ENCODE results near the gene SENP7. TPM values are rescaled to one million over a fixed set of nuclear protein-coding genes. Genes with fewer than 3 reads are reported as not detected.

Gene SENP7
- total RNA-seq, 1 donor from 2014 or later = 48.0 TPM

DNA sequence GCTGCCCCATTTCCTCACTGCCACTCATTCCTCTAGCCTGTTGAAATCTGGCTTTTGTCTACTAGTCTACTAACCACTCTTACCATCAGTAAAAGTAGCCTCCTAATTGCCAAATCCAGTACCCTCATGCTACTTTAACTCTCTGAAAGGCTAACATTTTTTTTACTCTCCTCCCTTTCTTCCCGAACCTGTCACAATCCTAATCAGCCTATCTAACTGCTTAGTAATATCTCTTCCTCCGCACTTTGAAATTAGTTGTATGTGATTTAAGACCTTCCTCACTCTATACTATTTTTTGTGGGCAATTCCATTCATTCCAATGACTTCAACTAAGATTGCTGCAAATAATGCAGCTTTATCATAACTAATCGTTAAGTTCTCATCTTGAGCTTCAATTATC, 3.7 kb downstream of the SENP7 start:
- no peak overlapping the region for H2AFZ ChIP-seq (replicated peaks)
- Mint-ChIP-seq H3K27me3 (ENCODE audit: insufficient read depth, low read depth) (peaks cover 9% of the 10 kb centered on the region), H3K4me1 (peaks cover 7% of the 10 kb centered on the region), H3K36me3 (peaks cover 15% of the 10 kb centered on the region), H3K9me3 (no peaks in the 10 kb centered on the region), H3K27ac (no peak overlapping the region), H3K4me3 (no peak overlapping the region)
- no peak overlapping the region for H3K27ac ChIP-seq
- no peaks in the 10 kb centered on the region for H4K20me1 ChIP-seq (ENCODE audit: low read depth)
- H3K79me2 ChIP-seq (ENCODE audit: low read depth) = peaks cover 33% of the 10 kb centered on the region
- H3K9me3 ChIP-seq (ENCODE audit: low read depth) = no peaks in the 10 kb centered on the region
- H3K4me3 ChIP-seq = no peak overlapping the region
- H3K27me3 ChIP-seq = no peaks in the 10 kb centered on the region
- no peak overlapping the region for H3K4me2 ChIP-seq
- no peaks in the 10 kb centered on the region for H3K36me3 ChIP-seq
- no peak overlapping the region for H3K9ac ChIP-seq
- peaks cover 24% of the 10 kb centered on the region for H3F3A ChIP-seq (ENCODE audit: low read depth)
- peaks cover 11% of the 10 kb centered on the region for H3K4me1 ChIP-seq
- no peak for TF ChIP-seq CTCF (IDR thresholded peaks at IDR 0.05)
- TF ChIP-seq EZH2 (IDR thresholded peaks at IDR 0.05) = no peak
- TF ChIP-seq EZH2phosphoT487 (IDR thresholded peaks at IDR 0.05) = no peak
- DNase-seq (ENCODE audit: low spot score) = no peak

DNA sequence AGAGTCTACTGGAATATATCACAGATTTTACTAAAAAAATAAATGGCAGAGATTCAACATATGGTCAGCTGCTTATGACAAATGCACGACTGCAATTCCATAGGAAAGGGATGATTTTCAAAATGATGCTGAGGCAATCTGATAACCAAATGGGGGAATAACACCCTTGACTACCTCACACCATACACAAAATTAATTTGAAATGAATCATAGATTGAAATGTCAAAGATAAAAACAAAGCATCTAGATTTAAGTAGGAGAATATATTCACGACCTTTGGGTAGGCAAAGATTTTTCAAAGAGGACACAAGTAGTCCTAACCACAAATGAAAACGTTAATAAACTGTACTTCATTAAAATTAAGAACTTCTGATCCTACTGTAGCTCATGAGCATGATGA, 11.2 kb downstream of the SENP7 start:
- no peak overlapping the region for H3K9ac ChIP-seq
- no peaks in the 10 kb centered on the region for H3F3A ChIP-seq (ENCODE audit: low read depth)
- no peak overlapping the region for H2AFZ ChIP-seq (replicated peaks)
- no peaks in the 10 kb centered on the region for H3K9me3 ChIP-seq (ENCODE audit: low read depth)
- Mint-ChIP-seq H3K4me3 (no peak overlapping the region), H3K36me3 (peaks cover 22% of the 10 kb centered on the region), H3K27ac (no peak overlapping the region), H3K9me3 (no peaks in the 10 kb centered on the region), H3K4me1 (no peaks in the 10 kb centered on the region), H3K27me3 (ENCODE audit: insufficient read depth, low read depth) (no peaks in the 10 kb centered on the region)
- no peak overlapping the region for H3K4me3 ChIP-seq
- H3K4me1 ChIP-seq = no peaks in the 10 kb centered on the region
- no peaks in the 10 kb centered on the region for H4K20me1 ChIP-seq (ENCODE audit: low read depth)
- no peak for TF ChIP-seq EZH2phosphoT487 (IDR thresholded peaks at IDR 0.05)
- no peak for TF ChIP-seq CTCF (IDR thresholded peaks at IDR 0.05)
- TF ChIP-seq EZH2 (IDR thresholded peaks at IDR 0.05) = no peak
- H3K79me2 ChIP-seq (ENCODE audit: low read depth) = peaks cover 22% of the 10 kb centered on the region
- DNase-seq (ENCODE audit: low spot score) = no peak
- no peaks in the 10 kb centered on the region for H3K36me3 ChIP-seq
- H3K4me2 ChIP-seq = no peak overlapping the region
- H3K27me3 ChIP-seq = no peaks in the 10 kb centered on the region
- H3K27ac ChIP-seq = no peak overlapping the region

GRCh38 chr3:101500208-101500607, 12.8 kb downstream of the SENP7 start:
- Mint-ChIP-seq H3K27me3 (ENCODE audit: insufficient read depth, low read depth) (no peaks in the 10 kb centered on the region), H3K9me3 (no peaks in the 10 kb centered on the region), H3K27ac (no peak overlapping the region), H3K4me1 (no peaks in the 10 kb centered on the region), H3K4me3 (no peak overlapping the region), H3K36me3 (peaks cover 23% of the 10 kb centered on the region)
- H4K20me1 ChIP-seq (ENCODE audit: low read depth) = no peaks in the 10 kb centered on the region
- H2AFZ ChIP-seq (replicated peaks) = no peak overlapping the region
- H3K27me3 ChIP-seq = no peaks in the 10 kb centered on the region
- no peak overlapping the region for H3K4me3 ChIP-seq
- H3K9ac ChIP-seq = no peak overlapping the region
- no peaks in the 10 kb centered on the region for H3K36me3 ChIP-seq
- H3K9me3 ChIP-seq (ENCODE audit: low read depth) = no peaks in the 10 kb centered on the region
- no peaks in the 10 kb centered on the region for H3K4me1 ChIP-seq
- H3K4me2 ChIP-seq = no peak overlapping the region
- TF ChIP-seq EZH2 (IDR thresholded peaks at IDR 0.05) = no peak
- no peak for TF ChIP-seq EZH2phosphoT487 (IDR thresholded peaks at IDR 0.05)
- TF ChIP-seq CTCF (IDR thresholded peaks at IDR 0.05) = no peak
- peaks cover 19% of the 10 kb centered on the region for H3K79me2 ChIP-seq (ENCODE audit: low read depth)
- H3F3A ChIP-seq (ENCODE audit: low read depth) = no peaks in the 10 kb centered on the region
- no peak overlapping the region for H3K27ac ChIP-seq
- no peak for DNase-seq (ENCODE audit: low spot score)
